ENCODE measurements around the gene TCF7L1. TPM values are rescaled to one million over a fixed set of nuclear protein-coding genes. Genes with fewer than 3 reads are reported as not detected.

TCF7L1 gene
- total RNA-seq, 1 experiment from 2014 or later, result 2.8 TPM

DNA sequence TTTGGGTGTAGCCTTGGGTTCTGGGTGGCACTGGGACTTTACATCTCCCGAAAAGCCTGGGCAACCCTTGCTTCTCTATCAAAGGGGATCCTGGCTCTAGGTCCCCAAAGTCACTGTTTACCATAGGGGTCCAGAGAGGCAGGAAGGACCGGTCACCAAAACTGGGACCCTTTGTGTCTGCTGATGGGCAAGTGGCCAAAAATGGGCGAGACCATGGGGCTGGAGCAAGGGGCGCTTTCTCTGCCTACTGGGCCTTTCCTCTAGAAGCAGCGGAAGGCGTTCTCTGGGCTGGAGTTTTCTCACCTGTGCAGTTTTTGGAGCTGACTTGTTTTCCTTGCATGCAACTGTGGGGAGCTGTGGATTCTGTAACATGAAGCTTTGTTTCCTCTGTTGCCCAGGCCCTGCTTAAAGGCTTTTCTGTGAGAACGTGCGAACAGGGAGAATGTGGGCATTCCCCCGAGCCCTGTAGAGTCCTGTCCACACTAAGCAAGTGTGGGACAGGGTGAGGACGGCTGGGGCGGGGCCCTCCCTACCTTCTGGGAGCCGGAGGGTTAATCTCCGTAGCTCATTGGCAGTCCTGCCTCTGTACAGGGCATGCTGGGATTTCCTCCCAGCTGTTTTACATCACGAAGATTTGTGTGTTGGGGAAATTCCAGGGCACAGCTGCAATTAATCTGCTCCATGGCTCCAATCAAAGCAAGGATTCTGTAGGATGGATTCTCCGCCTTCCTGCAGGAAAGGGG is 144.4 kb downstream of the TCF7L1 start:
- intact Hi-C loops (cut with micrococcal nuclease; ENCODE audit: unreplicated experiment), result no loop called here
- H2AFZ ChIP-seq, result no peak overlapping the region
- no peak for TF ChIP-seq EZH2 (IDR thresholded peaks at IDR 0.05; ENCODE audit: low read depth)
- TF ChIP-seq, protein P1, sequence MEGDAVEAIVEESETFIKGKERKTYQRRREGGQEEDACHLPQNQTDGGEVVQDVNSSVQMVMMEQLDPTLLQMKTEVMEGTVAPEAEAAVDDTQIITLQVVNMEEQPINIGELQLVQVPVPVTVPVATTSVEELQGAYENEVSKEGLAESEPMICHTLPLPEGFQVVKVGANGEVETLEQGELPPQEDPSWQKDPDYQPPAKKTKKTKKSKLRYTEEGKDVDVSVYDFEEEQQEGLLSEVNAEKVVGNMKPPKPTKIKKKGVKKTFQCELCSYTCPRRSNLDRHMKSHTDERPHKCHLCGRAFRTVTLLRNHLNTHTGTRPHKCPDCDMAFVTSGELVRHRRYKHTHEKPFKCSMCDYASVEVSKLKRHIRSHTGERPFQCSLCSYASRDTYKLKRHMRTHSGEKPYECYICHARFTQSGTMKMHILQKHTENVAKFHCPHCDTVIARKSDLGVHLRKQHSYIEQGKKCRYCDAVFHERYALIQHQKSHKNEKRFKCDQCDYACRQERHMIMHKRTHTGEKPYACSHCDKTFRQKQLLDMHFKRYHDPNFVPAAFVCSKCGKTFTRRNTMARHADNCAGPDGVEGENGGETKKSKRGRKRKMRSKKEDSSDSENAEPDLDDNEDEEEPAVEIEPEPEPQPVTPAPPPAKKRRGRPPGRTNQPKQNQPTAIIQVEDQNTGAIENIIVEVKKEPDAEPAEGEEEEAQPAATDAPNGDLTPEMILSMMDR (conservative IDR thresholded peaks at IDR 0.05), result no peak
- no peaks in the 10 kb centered on the region for H4K20me1 ChIP-seq (ENCODE audit: insufficient read depth)
- H3K4me2 ChIP-seq, result no peak overlapping the region
- peaks cover 12% of the 10 kb centered on the region for H3K4me1 ChIP-seq (replicated peaks; ENCODE audit: insufficient read depth)
- no TSS peak for BruUV-seq (replicated peaks)
- H3K27ac ChIP-seq, result no peak overlapping the region
- ChIA-PET CTCF (no interaction called here), POLR2A (ENCODE audit: unreplicated experiment) (no interaction called here)
- H3K27me3 ChIP-seq (ENCODE audit: insufficient read depth, low read depth), result no peaks in the 10 kb centered on the region
- no peaks in the 10 kb centered on the region for H3K9me2 ChIP-seq (ENCODE audit: insufficient read depth)
- H3K9me3 ChIP-seq (ENCODE audit: insufficient read depth, low read depth), result no peaks in the 10 kb centered on the region
- DNase-seq, result no peak
- peaks cover 7% of the 10 kb centered on the region for H3F3A ChIP-seq (ENCODE audit: insufficient read depth, low read depth)
- no peaks in the 10 kb centered on the region for H3K36me3 ChIP-seq (ENCODE audit: low read depth)
- no peak overlapping the region for H3K4me3 ChIP-seq
- no peaks in the 10 kb centered on the region for H3K79me2 ChIP-seq (ENCODE audit: low read depth)

DNA sequence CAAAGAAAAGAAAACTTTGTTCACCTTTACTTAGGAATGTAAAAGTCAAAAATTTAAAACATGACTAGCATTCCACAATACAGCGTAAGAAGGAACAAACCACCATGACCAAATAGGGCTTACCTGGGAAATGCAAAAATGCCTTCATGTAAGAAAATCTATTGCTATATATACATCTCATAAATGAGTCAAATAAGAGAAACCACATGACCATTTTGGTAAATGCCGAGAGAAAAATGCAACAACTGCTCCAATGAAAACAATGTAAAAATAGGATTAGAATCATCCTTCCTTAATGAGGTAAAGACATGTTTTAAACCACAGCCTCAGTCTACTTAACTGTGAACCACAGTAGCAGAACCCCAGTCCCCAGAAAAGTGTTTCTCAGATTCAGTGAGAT is 145.2 kb downstream of the TCF7L1 start:
- Histone ChIP-seq H3K27ac (no peak overlapping the region), H3K4me1 (replicated peaks; ENCODE audit: insufficient read depth) (peaks cover 12% of the 10 kb centered on the region), H3K79me2 (ENCODE audit: low read depth) (no peaks in the 10 kb centered on the region), H3K27me3 (ENCODE audit: insufficient read depth, low read depth) (no peaks in the 10 kb centered on the region), H3K4me2 (no peak overlapping the region), H3F3A (ENCODE audit: insufficient read depth, low read depth) (peaks cover 7% of the 10 kb centered on the region; the same call in 1 of the 2 replicates), H2AFZ (no peak overlapping the region), H3K36me3 (ENCODE audit: low read depth) (no peaks in the 10 kb centered on the region), H3K9me2 (ENCODE audit: insufficient read depth) (no peaks in the 10 kb centered on the region), H3K4me3 (no peak overlapping the region), H4K20me1 (ENCODE audit: insufficient read depth) (no peaks in the 10 kb centered on the region), H3K9me3 (ENCODE audit: insufficient read depth, low read depth) (no peaks in the 10 kb centered on the region)
- ChIA-PET CTCF (no interaction called here), POLR2A (ENCODE audit: unreplicated experiment) (no interaction called here)
- intact Hi-C loops (cut with micrococcal nuclease; ENCODE audit: unreplicated experiment), result no loop called here
- no peak for TF ChIP-seq EZH2 (IDR thresholded peaks at IDR 0.05; ENCODE audit: low read depth)
- TF ChIP-seq, protein P1 (conservative IDR thresholded peaks at IDR 0.05), result no peak
- BruUV-seq (replicated peaks), result no TSS peak
- DNase-seq, result no peak

- no peaks in the 10 kb centered on the region for H3K9me2 ChIP-seq (ENCODE audit: insufficient read depth)
- H3K79me2 ChIP-seq (ENCODE audit: low read depth), result no peaks in the 10 kb centered on the region
Measured at GRCh38 chr2:85281553-85281952, 148.4 kb downstream of the TCF7L1 start.

More at GRCh38 chr2:85281553-85281952, 148.4 kb downstream of the TCF7L1 start:
- H3K36me3 ChIP-seq (ENCODE audit: low read depth), result no peaks in the 10 kb centered on the region
- no peaks in the 10 kb centered on the region for H4K20me1 ChIP-seq (ENCODE audit: insufficient read depth)
- no peak for DNase-seq
- no peaks in the 10 kb centered on the region for H3K27me3 ChIP-seq (ENCODE audit: insufficient read depth, low read depth)
- BruUV-seq (replicated peaks), result no TSS peak
- intact Hi-C loops (cut with micrococcal nuclease; ENCODE audit: unreplicated experiment), result no loop called here
- H3K27ac ChIP-seq, result no peak overlapping the region
- H2AFZ ChIP-seq, result no peak overlapping the region
- POLR2A ChIA-PET (ENCODE audit: unreplicated experiment), result no interaction called here
- H3K4me2 ChIP-seq, result no peak overlapping the region
- no peaks in the 10 kb centered on the region for H3F3A ChIP-seq (ENCODE audit: insufficient read depth, low read depth)
- H3K9me3 ChIP-seq (ENCODE audit: insufficient read depth, low read depth), result no peaks in the 10 kb centered on the region
- H3K4me1 ChIP-seq (replicated peaks; ENCODE audit: insufficient read depth), result peaks cover 1% of the 10 kb centered on the region; the same call in 1 of the 2 replicates
- CTCF ChIA-PET, result no interaction called here
- no peak for TF ChIP-seq EZH2 (IDR thresholded peaks at IDR 0.05; ENCODE audit: low read depth)
- TF ChIP-seq, protein P1 (conservative IDR thresholded peaks at IDR 0.05), result no peak
- no peak overlapping the region for H3K4me3 ChIP-seq
